Pons (tissue), 1 donor: Measurements from ENCODE around the gene INTS1.
A peak's percentile ranks its signal among the peaks of the same experiment; 100 is the strongest.

Experiments used
- DNase-seq: peaks from one replicate; pipeline ENCODE4 v3.0.0-alpha.2; 2016; ENCODE audit warnings: low spot score

INTS1 gene

GRCh38 chr7:1488016-1488415 lies 16.2 kb downstream of the INTS1 start:
- DNase-seq: no peak

DNA sequence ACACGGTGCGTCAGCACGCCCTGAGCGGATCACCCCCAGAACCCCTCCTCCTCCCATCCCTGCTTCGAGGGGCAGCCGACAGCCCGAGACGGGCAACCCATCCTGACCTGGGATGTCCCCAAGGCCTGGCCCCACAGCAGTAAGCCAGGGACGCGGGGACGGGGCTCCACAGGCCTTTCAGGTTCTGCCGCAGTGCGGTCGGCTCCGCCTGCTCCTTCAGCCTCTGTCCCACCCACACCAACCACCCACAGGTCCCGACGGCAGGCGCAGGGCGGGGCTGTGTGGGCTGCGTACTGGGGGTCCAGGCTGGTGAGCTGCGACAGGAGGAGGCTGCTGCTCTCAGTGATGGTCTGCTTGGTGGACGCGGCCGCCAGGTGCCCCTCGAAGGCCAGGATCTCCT lies 16.7 kb downstream of the INTS1 start:
- DNase-seq: no peak

DNA sequence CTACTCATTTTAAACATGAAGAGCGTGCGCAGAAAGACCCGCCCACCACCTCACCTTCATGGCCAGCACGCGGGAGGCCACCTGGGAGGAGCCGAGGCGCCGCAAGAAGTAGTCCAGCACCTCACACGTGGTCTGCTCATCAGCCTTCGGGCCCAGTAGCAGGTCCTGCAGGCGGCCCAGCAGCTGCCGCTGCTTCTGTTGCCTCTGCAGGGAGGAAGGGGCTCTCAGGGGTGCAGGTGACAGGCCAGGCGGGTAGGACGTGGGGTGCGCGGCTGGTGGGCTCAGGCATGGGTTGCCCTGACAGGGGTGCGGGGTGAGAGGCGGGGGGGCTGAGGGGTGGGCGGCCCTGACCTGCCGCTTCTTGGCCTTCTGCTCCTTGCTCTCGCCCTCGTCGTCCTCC lies 17.6 kb downstream of the INTS1 start:
- no peak for DNase-seq

GRCh38 chr7:1485156-1485555 lies 19.0 kb downstream of the INTS1 start:
- DNase-seq: no peak

DNA sequence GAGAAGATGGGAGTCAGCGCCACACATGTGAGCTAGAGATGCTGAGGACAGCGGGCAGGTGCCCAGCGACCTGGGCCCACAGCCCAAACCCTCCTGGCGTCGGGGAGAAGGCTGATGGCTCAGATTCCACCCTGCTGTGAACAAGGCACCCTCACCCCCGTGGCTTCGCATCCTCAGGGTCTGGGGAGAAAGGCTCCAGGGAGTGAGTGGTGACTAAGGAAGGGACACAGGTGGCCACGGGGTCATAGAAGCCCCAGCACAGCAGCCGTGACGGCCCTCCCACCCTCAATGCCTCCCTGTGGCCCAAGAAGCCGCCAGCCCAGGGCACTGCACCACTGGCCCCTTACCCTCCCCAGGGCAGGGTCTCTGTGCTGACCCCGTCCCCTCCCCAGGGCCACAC lies 19.6 kb downstream of the INTS1 start:
- DNase-seq: no peak

- no peak for DNase-seq
Measured at GRCh38 chr7:1483536-1484505, 20.4 kb downstream of the INTS1 start.

DNA sequence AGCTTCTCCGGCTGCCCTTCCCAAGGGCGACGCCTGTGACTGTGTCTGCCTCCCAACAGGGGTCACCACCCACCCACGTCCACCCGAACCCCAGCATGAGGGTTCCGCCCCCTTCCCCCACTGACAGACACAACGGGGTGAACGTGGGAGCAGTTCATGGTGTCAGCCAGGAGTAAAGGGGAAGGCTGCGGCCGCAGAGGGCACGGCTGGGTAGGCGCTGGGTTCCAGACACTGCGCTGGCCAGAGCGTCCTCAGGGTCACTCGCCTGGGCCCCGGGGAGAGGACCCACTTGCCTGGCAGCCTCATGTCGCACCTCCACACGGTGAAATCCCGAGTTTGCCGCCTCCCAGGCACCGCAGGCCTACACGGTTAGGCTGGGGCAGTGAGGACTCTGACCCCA lies 21.1 kb downstream of the INTS1 start:
- DNase-seq: no peak

DNA sequence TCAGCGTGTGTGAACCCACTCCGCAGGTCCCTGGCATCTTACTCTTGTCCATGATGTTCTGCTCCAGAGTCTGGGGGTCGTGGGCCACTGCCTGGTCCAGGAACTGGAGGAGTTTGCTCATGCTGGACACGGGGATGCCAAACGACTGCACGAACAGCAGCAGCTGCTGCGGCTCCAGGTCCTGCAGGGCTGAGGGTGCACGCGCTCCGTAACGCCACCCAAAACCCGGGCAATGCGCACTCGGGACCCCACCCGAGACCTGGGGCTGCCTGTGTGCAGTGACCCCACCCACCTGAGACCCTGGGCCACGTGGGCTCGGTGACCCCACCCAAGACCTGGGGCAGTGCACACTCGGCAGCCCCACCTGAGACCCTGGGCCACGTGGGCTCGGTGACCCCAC lies 22.9 kb downstream of the INTS1 start:
- no peak for DNase-seq

GRCh38 chr7:1480670-1481069 lies 23.5 kb downstream of the INTS1 start:
- DNase-seq: no peak

DNA sequence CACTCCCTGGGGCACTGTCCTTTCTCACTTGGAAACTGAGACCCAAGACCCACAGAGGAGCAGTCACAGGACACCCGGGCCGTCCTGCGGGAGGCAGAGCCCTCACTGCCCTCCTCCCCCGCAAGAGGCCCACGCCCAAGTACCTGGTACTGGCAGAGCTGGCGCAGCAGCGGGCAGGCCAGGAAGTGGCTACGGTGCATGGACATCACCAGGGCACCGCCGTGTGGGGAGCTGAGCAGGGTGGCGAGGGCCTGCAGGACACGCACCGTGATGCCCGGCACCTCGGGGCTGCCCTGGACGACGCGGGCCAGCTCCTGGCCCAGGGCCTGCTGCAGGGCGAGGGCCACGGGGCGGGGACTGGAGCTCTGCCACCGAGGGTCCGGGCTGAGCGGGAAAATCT lies 24.9 kb downstream of the INTS1 start:
- no peak for DNase-seq

DNA sequence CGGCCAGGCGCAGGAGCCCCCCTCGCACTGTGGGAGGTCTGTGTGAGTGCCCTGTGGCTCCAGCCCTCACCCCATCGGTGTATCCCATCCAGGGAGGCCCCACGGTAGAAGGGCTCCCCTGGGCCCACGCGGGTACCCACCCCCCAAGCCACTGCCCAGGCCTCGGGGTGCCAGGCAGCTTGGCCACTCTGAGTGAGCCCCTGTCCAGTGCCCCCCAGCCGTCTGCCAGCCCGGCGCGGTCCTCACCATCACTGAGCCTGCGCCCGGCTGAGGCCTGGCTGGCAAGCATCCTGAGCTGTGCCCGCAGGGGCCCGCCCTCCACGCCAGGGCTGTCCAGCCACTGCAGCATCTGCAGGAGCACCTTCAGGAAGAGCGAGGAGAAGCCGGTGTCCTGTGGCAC lies 25.7 kb downstream of the INTS1 start:
- no peak for DNase-seq

- DNase-seq: no peak
Measured at GRCh38 chr7:1476859-1477258, 27.3 kb downstream of the INTS1 start.

DNA sequence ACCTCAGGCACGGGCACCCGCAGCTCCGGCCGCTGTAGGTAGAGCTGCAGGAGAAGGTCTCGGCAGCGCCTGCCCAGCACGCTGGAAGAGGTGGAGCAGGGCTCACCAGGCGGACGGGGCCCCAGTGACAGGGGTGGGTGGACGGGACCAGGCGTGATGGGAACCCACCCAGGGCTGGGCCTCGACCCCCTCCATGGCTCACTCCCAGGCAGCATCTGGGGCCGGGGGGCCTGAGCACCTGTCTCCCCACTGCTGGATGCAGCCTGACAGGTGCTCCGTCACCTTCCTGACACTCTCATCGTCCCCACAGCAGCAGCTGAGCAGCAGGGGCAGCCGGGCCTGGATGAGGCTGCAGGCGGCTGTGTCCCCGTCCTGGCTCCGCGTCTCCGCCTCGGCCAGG lies 28.2 kb downstream of the INTS1 start:
- DNase-seq: no peak

GRCh38 chr7:1475393-1475792 lies 28.8 kb downstream of the INTS1 start:
- DNase-seq: no peak

DNA sequence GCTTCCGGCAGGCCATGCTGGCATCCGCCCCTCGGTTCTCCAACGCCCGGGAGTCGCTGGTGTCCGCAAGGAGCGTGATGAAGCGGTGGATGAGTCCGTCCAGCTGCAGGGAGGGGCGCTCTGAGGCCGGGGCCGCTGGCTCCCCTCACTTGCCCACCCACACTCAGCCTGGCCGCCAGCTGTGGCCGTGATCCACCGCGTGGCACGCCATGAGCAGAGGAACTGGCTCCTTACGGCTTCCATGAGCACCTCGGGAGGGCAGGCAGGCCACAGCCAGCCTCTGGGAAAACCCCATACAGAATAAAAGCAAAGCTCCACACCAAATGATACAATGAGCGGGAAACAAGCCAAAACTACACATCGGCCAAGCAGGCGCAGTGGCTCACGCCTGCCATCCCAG lies 29.5 kb downstream of the INTS1 start:
- DNase-seq: no peak

DNA sequence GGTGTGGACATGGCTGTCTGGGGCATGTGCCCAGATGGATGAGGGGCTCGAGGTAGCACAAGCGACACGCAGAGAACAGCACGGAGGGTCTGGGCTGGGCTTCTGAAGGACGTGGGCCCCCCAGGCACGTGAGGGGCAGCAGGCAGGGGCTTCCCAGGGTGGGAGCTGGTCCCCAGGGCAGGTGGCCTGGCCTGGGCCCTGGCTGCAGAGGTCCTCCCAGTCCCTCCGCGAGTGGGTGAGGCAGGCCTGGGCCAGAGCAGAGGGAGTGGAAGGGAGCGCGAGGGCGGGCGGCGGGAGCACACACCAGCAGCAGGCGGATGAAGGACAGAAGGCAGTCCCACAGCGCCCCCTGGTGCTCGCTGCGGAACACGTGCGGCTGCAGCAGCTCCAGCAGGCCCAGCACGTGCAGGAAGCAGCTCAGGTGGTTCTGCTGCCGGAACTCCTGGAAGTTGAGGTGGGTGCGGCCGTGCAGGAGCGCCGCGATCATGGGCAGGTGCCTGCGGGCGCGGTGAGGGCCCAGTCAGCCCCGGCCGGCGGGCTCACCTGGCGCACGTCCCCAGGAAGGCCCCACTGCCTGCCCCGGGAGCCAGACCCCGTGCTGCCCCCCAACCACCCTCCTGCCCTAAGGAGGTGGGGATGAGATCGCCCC lies 30.2 kb downstream of the INTS1 start:
- peak; percentile 29 for DNase-seq

DNA sequence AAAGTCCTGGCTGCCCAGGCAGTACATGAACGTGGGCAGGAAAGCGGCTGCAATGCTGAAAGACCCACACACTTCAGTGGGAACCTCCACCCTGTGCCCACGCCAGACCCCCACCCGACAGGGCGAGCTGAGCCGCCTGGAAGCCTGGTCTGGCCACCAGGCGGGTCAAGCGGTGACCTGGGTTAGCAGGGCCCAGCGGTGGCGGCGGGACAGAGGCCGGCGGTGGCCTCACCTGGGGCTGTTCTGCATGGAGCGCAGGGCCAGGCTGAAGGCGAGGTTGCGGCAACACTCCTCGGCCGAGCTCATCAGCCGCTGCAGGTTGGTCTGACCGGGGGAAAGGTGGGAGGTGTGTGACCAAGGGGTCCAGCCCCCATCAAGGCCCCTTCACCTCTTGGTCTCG lies 33.3 kb downstream of the INTS1 start:
- no peak for DNase-seq

- no peak for DNase-seq
Measured at GRCh38 chr7:1468643-1469298, 35.4 kb downstream of the INTS1 start.

- no peak for DNase-seq
Measured at GRCh38 chr7:1468203-1468602, 36.0 kb downstream of the INTS1 start.

DNA sequence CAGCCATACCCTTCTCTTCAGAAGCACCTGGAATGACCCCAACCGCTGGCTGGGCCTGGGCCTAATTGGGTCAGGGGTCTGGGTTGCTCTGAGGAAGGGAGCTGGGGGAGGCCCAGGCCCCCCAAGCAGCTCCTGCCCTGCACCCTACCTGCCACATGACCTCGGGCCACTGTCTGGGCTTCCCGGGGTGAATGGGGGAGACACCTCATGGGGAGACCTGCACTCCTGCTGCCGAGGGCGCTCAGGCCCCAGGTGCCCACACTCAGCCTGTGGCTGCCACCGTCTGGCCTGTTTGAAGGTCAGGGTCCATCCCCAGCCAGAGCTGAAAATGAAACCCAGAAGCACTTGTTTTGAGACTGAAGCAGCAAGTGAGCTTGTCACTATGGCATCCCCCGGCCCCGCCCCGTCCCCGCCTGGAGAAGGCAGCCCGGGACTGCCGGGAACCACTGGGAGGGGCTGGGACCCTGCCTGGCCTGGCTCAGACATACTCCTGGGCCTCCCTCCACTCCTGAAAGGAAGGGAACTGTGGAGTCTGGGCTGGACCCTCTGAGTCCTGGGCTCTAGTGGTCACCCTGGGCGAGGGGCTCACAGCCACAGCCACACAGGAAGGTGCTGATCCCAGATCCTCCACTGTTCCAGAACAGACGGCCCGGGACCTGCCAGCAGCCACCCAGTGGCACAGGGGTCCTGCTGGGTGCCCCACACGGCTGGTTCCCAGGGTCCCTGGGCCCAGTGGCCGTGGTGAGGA lies 37.5 kb downstream of the INTS1 start:
- DNase-seq: no peak

GRCh38 chr7:1464694-1465093 lies 39.5 kb downstream of the INTS1 start:
- no peak for DNase-seq

- no peak for DNase-seq
Measured at GRCh38 chr7:1463676-1464223, 40.4 kb downstream of the INTS1 start.
